GM15510 (cell line): ENCODE results near the gene KCTD17.

Source experiments
- POLR2A ChIP-seq: IDR thresholded peaks from 3 replicates; pipeline ENCODE4 v1.6.1; 2011; ENCODE audit warnings: borderline replicate concordance; ENCODE audit not compliant: insufficient read length; ENCODE audit errors: extremely low read depth

The KCTD17 gene

DNA sequence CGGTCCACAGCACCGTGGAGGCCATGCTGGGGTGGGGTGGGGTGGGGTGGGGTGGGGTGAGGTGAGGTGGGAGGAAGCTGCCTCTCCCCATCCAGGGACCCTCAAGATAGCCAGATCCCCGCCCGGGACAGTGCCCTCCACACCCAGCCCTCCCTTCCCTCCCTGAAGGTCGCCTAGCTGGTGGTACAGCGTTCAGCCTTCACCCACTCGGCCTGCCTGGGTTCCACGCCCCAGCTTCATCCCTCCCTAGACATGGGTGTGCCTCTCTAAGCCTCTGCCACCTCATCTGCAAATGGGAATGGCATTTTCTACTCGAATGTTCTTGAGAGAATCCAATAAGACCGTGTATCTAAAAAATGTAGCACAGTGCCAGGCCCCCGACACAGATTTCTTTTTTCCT, 17.8 kb downstream of the KCTD17 start:
- no peak for TF ChIP-seq POLR2A

DNA sequence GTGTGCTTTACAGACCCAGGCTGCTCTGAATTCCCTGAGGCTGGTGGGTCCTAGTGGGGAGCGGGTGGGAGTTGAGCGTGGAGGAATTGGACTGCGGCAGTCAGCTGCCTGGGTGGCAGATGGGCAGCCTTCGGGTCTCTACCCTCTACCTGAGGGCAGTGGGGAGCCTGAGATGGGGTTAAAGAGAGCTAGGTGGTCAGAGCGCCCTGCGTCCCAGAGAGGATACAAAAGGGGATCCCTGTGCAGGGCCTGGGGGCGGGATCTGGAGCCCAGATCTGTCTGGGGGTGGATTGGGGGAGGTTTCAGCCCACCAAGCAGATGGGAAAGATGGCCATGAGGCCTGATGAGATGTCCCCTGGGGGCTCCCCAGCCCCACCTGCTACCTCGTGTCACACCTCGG, 18.2 kb downstream of the KCTD17 start:
- TF ChIP-seq POLR2A, result no peak

DNA sequence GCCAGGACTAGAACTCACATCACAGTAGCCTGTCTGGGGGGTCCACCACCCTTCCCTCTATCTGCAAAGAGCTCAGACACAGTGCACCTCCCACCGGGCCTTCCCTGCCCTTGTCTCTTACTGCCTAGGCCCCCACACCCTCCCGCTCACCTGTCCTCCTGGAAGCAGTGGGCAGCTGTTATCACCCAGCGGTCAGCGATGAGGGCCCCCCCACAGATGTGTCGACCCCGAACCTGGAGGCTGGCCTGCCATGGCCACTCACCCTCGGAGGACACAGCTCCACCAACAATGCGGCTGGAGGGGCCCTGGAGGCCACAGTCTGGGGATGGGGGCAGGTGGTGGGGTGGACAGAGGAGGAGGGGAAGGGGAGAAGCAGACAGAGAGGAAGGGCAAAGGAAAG, 18.8 kb downstream of the KCTD17 start:
- no peak for TF ChIP-seq POLR2A

DNA sequence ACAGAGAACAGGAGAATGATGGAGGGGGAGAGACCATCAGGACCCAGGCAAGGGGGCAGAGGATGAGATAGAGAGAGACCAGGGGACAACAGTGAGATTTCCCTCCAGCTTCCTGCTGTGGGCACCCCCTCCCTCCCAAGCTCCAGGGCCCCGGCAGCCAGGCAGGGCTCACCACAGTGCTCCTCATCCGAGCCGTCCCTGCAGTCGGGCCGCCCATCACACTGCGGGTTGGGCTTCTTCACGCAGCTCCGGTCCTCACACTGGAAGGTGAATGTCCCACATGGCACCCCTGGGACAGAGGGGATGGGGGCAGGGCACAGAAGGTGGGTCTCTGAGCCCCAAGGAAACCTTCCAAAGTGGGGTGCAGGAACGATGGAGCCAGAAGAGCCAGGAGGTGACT, 19.2 kb downstream of the KCTD17 start:
- TF ChIP-seq POLR2A, result no peak

DNA sequence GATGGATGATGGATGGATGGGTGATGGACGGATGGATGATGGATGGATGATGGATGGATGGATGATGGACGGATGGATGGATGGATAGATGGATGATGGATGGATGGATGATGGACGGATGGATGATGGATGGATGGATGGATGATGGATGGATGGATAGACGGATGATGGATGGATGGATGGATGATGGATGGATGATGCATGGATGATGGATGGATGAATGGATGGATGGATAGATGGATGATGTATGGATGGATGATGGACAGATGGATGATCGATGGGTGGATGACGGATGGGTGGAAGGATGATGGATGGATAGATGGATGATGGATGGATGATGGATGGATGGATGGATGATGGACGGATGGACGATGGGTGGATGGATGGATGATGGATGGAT, 21.1 kb downstream of the KCTD17 start:
- TF ChIP-seq POLR2A, result no peak

DNA sequence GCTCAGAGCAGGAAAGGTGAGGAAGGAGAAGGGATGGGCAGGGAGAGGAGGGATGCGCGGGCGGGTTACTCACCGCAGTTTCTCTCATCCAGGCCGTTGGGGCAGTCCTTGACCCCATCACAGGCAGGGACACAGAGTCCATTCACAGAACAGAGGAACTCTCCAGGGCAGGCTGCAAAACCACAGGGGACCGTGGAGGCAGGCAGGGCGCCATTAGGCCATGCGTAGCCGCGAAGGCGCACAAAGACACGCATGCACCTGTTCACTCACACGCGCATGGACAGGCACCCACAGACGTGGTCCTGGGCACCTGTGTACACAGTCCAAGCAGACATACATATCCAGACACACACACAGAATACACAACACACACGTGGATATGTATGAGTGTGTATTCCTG, 23.0 kb downstream of the KCTD17 start:
- TF ChIP-seq POLR2A, result no peak

DNA sequence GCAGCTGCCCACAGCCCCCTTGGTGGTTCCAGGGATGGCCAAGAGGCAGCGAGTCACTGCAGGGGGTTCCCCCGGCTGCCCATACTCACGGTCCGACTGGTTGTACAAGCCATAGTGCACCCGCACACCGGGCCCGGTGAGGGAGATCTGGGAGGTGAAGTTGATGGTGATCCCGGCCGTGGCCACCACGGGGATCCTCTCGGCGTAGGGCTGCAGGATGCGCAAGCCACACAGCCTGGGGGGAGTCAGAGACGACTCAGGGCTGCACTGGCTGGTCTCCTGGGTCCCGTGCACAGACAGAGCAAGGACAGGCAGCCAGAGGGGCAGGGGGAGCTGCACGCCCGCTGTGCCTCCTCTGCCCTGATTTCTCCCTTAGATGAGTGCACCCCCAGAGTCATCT, 23.5 kb downstream of the KCTD17 start:
- no peak for TF ChIP-seq POLR2A

DNA sequence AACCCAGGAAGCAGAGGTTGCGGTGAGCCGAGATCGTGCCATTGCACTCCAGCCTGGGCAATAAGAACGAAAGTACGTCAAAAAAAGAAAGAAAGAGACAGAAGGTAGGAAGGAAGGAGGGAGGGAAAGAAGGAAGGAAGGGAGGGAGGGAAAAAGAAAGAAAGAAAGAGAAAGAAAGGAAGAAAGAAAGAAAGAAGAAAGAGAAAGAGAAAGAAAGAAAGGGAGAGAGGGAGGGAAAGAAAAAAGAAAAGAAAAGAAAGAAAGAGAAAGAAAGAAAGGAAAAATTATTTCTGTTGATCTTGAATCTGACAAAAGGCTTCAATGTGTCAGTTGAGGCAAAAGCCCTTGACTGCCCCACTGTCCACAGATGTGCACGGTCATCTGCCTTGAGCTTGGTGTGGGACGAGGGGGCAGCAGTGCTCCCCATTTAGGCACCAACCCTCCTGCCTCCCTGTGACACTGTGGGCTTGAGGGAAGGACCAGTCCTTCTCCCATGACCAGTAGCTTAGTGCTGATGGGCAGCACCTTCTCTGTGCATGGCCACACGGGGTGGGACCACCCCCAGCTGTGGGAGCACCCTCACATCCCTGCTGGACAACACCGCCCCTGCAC, 24.4 kb downstream of the KCTD17 start:
- no peak for TF ChIP-seq POLR2A

DNA sequence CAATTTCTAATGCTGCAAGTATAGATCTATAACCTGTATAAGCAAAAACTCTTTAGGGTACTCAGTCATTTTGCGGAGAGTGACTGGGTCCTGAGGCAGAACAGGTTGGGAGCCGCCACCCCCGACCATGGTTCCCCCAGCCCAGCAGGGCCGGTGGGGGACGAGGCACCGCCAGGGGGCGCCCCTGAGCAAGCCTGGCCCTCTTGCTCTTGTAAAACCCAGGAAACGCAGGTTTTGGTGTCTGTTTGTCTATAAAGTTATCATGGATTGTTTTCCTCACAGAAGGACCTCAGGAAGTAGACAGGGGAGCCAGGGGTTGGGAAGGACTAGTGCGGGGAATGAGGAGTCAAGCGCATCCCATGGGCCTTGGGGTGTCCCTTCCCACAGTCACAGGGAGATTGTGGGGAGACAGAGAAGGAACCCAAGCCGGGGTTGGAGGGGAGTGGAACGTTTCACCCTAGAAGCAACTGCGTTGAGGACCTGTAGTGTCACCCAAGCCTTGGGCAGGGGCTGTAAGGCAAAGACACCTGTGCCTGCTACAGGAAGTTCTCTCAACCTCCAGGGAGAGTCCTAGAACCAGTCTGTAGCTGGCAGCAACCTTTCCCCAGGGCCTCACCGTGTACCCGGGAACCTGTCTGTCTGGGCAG, 26.4 kb downstream of the KCTD17 start:
- no peak for TF ChIP-seq POLR2A

DNA sequence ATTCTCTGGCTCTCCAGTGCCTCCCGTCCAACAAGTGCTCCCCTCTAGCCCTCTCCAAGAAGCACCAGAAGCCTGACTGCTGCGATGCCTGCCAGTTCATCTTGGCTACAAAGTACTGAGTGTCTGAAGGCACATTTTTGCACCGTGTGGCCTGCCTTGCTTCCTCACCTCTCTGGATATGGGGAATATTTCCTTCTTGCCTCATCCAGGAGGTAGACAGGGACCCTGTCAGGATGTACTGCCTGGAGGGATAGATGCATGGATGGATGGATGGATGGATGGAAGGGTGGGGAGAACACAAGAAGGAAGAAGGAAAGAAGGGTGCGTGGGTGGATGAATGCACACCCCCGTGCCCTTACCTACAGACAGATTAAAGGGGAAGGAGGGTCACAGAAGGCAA, 27.6 kb downstream of the KCTD17 start:
- no peak for TF ChIP-seq POLR2A

DNA sequence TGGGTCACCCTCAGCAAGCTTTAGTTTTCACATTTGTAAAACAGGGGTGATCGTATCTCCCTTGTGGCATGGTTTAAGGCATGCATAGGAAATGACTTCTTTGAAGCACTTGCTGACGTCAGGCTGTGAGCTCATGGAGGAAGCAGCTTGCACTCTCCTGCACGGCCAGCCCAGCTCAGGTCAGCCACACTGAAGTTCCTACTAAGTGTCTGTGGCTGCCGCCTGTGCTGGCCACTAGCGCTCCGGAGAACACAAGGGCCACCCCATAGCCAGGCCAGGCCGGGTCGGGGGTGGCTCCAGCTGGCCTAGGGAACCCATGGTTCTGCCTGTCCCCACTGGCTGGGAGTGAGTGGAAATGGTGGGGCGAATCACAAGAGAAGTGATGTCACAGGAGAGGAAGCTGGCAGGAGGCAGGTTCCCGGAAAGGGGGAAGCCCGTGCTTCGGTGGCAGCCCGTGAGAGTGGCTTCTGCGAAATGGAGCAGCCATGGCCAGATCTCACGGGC, 28.2 kb downstream of the KCTD17 start:
- TF ChIP-seq POLR2A, result no peak

DNA sequence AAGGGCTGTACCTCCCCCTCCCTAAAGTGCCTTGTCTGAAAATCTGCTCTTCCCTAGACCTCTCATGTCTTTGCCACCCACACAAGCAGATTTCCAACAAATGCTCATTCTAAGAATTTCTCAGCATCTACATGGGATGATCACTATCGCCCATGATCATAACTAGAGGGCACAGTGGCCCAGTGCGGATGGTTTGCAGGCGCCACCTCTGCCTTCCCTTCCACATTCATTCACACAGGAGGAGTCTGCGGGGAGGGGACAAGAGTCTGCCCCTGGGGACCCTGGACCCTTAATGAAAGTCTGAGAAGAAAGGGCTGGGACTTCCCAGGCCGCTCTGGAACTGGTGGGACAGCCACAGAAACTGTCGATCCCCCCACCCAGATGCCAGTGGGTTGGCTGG, 28.9 kb downstream of the KCTD17 start:
- no peak for TF ChIP-seq POLR2A

DNA sequence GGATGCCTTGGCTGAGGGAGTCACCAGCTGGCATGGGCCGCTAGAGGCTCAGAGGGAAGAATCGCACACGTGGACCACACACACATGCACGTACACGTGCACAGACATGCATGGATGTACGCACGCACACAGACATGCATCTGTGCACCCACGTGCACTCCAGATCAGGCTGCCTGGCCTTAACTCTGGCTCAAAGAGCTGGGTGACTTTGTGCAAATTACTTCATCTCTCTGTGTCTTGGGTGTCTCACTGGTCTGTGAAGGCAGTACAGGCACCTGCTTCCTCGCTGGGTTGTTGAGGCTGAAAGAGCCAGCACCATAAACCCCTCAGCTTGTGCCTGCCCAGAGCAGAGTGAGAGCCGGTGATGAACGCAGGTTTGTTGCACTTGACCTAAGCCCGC, 29.3 kb downstream of the KCTD17 start:
- no peak for TF ChIP-seq POLR2A

DNA sequence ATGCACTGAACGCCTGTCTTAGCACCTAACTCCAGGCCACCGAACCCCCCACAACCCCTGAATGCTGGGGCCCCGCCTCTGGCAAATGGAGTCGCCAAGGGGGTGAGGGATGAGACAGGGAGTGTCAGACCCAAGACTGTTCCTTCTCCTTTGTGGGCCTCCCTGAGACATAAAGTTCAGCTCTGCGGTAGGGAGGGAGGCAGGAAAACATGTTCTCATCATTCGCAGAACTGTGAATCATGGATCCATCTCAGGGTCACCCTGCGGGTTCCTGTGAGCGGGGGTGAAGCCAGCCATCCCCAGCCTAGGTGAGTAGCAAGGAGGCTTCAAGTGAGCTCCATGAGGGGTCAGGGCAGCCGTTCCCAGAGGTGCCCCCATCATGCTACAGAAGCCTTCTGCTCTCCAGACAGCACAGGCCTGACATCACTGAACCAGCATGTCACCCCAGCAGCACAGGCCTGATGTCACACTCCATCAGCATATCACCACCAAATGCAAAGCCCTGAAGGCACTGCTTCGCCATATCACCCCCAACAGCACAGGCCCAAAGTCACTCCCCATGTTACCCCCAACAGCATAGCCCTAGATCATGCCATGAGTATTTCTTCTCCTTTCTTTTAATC, 30.8 kb downstream of the KCTD17 start:
- TF ChIP-seq POLR2A, result no peak

DNA sequence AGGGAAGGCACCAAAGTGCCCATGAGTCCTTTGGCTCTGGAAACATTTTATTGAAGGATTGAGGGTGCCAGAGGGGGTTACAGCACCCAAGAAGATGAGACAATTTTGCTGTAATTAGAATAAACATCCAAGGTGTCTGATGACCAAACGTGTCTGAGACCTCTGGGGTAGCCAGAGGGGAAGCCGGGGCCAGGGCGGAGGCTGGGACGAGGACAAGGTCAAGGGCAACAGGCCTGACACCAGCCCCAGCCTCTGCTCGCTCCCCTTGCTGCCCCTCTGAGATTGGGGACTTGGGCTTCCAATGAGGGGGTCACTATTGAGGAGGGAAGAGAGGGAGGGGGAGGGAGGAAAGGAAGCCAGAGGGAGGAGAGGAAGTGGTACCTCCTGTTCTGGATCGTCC, 32.4 kb downstream of the KCTD17 start:
- no peak for TF ChIP-seq POLR2A

DNA sequence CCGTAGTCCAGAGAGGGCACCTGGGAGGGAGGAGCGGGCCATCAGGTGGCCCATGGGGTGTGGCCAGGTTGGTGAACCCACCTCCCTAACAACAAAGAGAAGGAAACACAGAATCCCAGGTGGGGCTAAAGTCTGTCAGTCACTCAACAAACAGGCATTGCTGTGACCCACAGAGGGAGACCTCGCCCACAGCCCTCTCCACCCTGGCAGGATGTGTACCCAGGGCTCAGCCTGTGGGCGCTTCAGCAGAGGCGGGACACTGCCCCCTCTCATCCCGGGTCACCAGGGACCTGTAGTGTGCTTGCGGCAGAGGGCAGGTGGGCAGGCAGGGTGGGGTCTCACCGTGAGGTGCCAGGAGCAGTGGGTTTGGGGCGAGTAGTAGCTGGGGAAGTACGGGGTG, 32.8 kb downstream of the KCTD17 start:
- no peak for TF ChIP-seq POLR2A
